SK-N-SH (cell line): ENCODE data around the gene ATIC. TPM values are rescaled to one million over a fixed set of nuclear protein-coding genes. Genes with fewer than 3 reads are reported as not detected.

Experiments used
- CTCF ChIA-PET: fragments of 300-600, 350-600 bp; formaldehyde crosslinking; extraction: SDS; loops from one replicate; lab custom pipeline; 2021; lab: Yijun Ruan, JAX
- POLR2A ChIA-PET: fragments of 350-600 bp; sonication (Branson Sonifier 250); formaldehyde crosslinking; extraction: SDS; loops from one replicate; lab custom pipeline; 2020; ENCODE audit warnings: antibody characterized with exemption, inconsistent platforms; lab: Yijun Ruan, JAX
- DNase-seq: peaks from one replicate; pipeline ENCODE4 v3.0.0; 2012
- H2AFZ ChIP-seq: fragments of 200-600 bp; sonication (generic); 2 replicates; pipeline ENCODE4 v1.8.1; 2016; ENCODE audit warnings: antibody characterized with exemption, mild to moderate bottlenecking, low read depth
- H3F3A ChIP-seq: fragments of 200-600 bp; sonication (generic); replicated peaks from 2 replicates; pipeline ENCODE3; 2016; ENCODE audit warnings: antibody characterized with exemption, mild to moderate bottlenecking; ENCODE audit not compliant: insufficient read depth
- H3K27ac ChIP-seq, 2 experiments: fragments of 200-500 bp in 1 of 2; fragments of 200-600 bp in 1 of 2; sonication (Bioruptor generic) in 1 of 2; sonication (generic), shearing (Covaris generic) in 1 of 2; 2 replicates each; pipeline versions ENCODE4 v1.5.1 to v1.6.1; 2014 to 2016; ENCODE audit warnings: low read depth in 2 of 2, inconsistent platforms in 1 of 2, low read length in 1 of 2, mild to moderate bottlenecking in 1 of 2, mixed read lengths in 1 of 2
- H3K27me3 ChIP-seq: fragments of 200-600 bp; sonication (generic), shearing (Covaris generic); 2 replicates; pipeline ENCODE4 v1.6.1; 2016; ENCODE audit warnings: mixed run types; ENCODE audit not compliant: insufficient read depth
- H3K36me3 ChIP-seq, 2 experiments: fragments of 200-500 bp in 1 of 2; fragments of 200-600 bp in 1 of 2; sonication (Bioruptor generic) in 1 of 2; sonication (generic) in 1 of 2; replicated peaks in 1 of 2; 2 replicates each; pipeline versions ENCODE3 to v1.5.1; 2014 to 2016; ENCODE audit warnings: low read length in 1 of 2, mild to moderate bottlenecking in 1 of 2; ENCODE audit not compliant: insufficient read depth in 2 of 2, control insufficient read depth in 1 of 2
- H3K4me1 ChIP-seq, 2 experiments: fragments of 200-500 bp in 1 of 2; fragments of 200-600 bp in 1 of 2; sonication (Bioruptor generic) in 1 of 2; sonication (generic), shearing (Covaris generic) in 1 of 2; 2 replicates each; pipeline versions ENCODE4 v1.5.1 to v1.6.1; 2014 to 2016; ENCODE audit warnings: low read depth in 1 of 2, low read length in 1 of 2, mixed run types in 1 of 2; ENCODE audit not compliant: insufficient read depth in 2 of 2, control insufficient read depth in 1 of 2
- H3K4me2 ChIP-seq: fragments of 200-600 bp; sonication (generic), shearing (Covaris generic); 2 replicates; pipeline ENCODE4 v1.6.1; 2017; ENCODE audit warnings: mixed run types
- H3K4me3 ChIP-seq, 2 experiments: fragments of 200-500 bp in 1 of 2; fragments of 200-600 bp in 1 of 2; sonication (Bioruptor generic) in 1 of 2; sonication (generic), shearing (Covaris generic) in 1 of 2; 2 replicates each; pipeline versions ENCODE4 v1.5.1 to v1.8.1; 2014 to 2016; ENCODE audit warnings: low read depth in 2 of 2, inconsistent platforms in 1 of 2, low read length in 1 of 2, mild to moderate bottlenecking in 1 of 2, mixed read lengths in 1 of 2, moderate library complexity in 1 of 2
- H3K79me2 ChIP-seq: fragments of 200-600 bp; sonication (generic); 2 replicates; pipeline ENCODE4 v1.8.1; 2017; ENCODE audit warnings: mild to moderate bottlenecking; ENCODE audit not compliant: insufficient read depth
- H3K9ac ChIP-seq: fragments of 200-600 bp; sonication (generic); 2 replicates; pipeline ENCODE4 v1.6.1; 2017; ENCODE audit warnings: mixed run types
- H3K9me2 ChIP-seq: fragments of 200-600 bp; sonication (generic); 2 replicates; pipeline ENCODE4 v1.6.1; 2017; ENCODE audit warnings: mixed run types
- H3K9me3 ChIP-seq: fragments of 200-600 bp; sonication (generic); 2 replicates; pipeline ENCODE4 v1.6.1; 2017; ENCODE audit warnings: mixed run types, mild to moderate bottlenecking, moderate library complexity
- H4K20me1 ChIP-seq: fragments of 200-600 bp; sonication (generic); 2 replicates; pipeline ENCODE4 v1.6.1; 2017; ENCODE audit warnings: mild to moderate bottlenecking, mixed run types; ENCODE audit not compliant: insufficient read depth
- CHD2 ChIP-seq: fragments of 150-350 bp; IDR thresholded peaks from 2 replicates; pipeline ENCODE4 v1.6.1; 2018; ENCODE audit warnings: low read length; ENCODE audit not compliant: partially characterized antibody
- JUND ChIP-seq: IDR thresholded peaks from 2 replicates; pipeline ENCODE4 v1.4.0; 2012
- MXI1 ChIP-seq: IDR thresholded peaks from 2 replicates; pipeline ENCODE4 v1.6.1; 2012; ENCODE audit warnings: mild to moderate bottlenecking, low read depth, low read length, improper control_type of control experiment
- NRF1 ChIP-seq: IDR thresholded peaks from 2 replicates; pipeline ENCODE4 v1.6.1; 2012; ENCODE audit warnings: low read depth, mild to moderate bottlenecking, low read length
- PBX3 ChIP-seq: IDR thresholded peaks from 2 replicates; pipeline ENCODE4; 2012
- RAD21 ChIP-seq: IDR thresholded peaks from 2 replicates; pipeline ENCODE4 v1.6.1; 2012; ENCODE audit warnings: mild to moderate bottlenecking, low read length
- USF1 ChIP-seq: IDR thresholded peaks from 2 replicates; pipeline ENCODE4 v1.4.0; 2012; ENCODE audit warnings: low read depth, borderline replicate concordance
- polyA plus RNA-seq, 3 experiments: library from polyadenylated mRNA; depleted of rRNA; stranded (reverse); fragments of >200 nt; gene quantifications; 2 replicates each; pipeline ENCODE4 v1.2.3, GENCODE V29; 2012
- TF ChIP-seq, protein P1 (sequence below): fragments of 150-350 bp; IDR thresholded peaks from 2 replicates; pipeline ENCODE4 v1.6.1; 2017; ENCODE audit warnings: antibody characterized with exemption, low read length, low read depth, borderline replicate concordance
- TF ChIP-seq, protein P2 (sequence below): IDR thresholded peaks from 2 replicates; pipeline ENCODE4 v1.6.1; 2012; ENCODE audit warnings: mild to moderate bottlenecking, low read depth, low read length, moderate library complexity
- TF ChIP-seq, protein P3 (sequence below): IDR thresholded peaks from 2 replicates; pipeline ENCODE4 v1.4.0; 2012; ENCODE audit warnings: low read depth
- TF ChIP-seq, protein P4 (sequence below): IDR thresholded peaks from 2 replicates; pipeline ENCODE4 v1.4.0; 2012; ENCODE audit warnings: low read depth, borderline replicate concordance

ATIC gene
- polyA plus RNA-seq, 1 of the 3 experiments (the other 2 are of a cell fraction), result 108 TPM

DNA sequence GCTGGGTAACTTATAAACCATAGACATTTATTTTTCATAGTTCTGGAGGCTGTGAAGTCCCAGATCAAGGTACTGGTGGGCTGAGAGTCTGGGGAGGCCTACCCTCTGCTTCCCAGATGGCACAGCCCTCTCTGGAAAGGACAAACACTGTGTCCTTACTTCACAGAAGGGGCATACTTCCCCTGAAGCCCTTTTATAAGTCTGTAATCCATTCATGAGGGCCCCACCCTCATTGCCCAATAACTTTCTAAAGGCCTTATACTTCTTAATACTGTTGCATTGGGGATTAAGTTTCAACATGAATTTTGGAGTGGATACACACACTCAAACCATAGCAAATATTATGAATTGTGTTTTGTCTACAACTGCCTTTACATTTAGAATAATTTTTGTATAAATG is 36.0 kb downstream of the ATIC start:
- Histone ChIP-seq H3F3A (peaks cover 2% of the 10 kb centered on the region), H3K4me3 (no peak overlapping the region), H3K9me2 (no peaks in the 10 kb centered on the region), H2AFZ (no peak overlapping the region), H3K27me3 (no peaks in the 10 kb centered on the region), H3K27ac (no peak overlapping the region), H3K79me2 (no peaks in the 10 kb centered on the region), H3K9me3 (no peaks in the 10 kb centered on the region), H4K20me1 (no peaks in the 10 kb centered on the region), H3K9ac (no peak overlapping the region), H3K4me1 (no peaks in the 10 kb centered on the region), H3K36me3 (peaks cover 67 to 71% of the 10 kb centered on the region in 2 experiments), H3K4me2 (no peak overlapping the region)
- TF ChIP-seq, protein P1, sequence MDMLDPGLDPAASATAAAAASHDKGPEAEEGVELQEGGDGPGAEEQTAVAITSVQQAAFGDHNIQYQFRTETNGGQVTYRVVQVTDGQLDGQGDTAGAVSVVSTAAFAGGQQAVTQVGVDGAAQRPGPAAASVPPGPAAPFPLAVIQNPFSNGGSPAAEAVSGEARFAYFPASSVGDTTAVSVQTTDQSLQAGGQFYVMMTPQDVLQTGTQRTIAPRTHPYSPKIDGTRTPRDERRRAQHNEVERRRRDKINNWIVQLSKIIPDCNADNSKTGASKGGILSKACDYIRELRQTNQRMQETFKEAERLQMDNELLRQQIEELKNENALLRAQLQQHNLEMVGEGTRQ, result no peak
- no peak for TF ChIP-seq USF1
- TF ChIP-seq PBX3, result no peak
- TF ChIP-seq MXI1, result no peak
- no peak for TF ChIP-seq RAD21
- TF ChIP-seq, protein P2, sequence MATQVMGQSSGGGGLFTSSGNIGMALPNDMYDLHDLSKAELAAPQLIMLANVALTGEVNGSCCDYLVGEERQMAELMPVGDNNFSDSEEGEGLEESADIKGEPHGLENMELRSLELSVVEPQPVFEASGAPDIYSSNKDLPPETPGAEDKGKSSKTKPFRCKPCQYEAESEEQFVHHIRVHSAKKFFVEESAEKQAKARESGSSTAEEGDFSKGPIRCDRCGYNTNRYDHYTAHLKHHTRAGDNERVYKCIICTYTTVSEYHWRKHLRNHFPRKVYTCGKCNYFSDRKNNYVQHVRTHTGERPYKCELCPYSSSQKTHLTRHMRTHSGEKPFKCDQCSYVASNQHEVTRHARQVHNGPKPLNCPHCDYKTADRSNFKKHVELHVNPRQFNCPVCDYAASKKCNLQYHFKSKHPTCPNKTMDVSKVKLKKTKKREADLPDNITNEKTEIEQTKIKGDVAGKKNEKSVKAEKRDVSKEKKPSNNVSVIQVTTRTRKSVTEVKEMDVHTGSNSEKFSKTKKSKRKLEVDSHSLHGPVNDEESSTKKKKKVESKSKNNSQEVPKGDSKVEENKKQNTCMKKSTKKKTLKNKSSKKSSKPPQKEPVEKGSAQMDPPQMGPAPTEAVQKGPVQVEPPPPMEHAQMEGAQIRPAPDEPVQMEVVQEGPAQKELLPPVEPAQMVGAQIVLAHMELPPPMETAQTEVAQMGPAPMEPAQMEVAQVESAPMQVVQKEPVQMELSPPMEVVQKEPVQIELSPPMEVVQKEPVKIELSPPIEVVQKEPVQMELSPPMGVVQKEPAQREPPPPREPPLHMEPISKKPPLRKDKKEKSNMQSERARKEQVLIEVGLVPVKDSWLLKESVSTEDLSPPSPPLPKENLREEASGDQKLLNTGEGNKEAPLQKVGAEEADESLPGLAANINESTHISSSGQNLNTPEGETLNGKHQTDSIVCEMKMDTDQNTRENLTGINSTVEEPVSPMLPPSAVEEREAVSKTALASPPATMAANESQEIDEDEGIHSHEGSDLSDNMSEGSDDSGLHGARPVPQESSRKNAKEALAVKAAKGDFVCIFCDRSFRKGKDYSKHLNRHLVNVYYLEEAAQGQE, result no peak
- no peak for TF ChIP-seq JUND
- TF ChIP-seq, protein P3, sequence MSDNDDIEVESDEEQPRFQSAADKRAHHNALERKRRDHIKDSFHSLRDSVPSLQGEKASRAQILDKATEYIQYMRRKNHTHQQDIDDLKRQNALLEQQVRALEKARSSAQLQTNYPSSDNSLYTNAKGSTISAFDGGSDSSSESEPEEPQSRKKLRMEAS, result no peak
- TF ChIP-seq, protein P4, sequence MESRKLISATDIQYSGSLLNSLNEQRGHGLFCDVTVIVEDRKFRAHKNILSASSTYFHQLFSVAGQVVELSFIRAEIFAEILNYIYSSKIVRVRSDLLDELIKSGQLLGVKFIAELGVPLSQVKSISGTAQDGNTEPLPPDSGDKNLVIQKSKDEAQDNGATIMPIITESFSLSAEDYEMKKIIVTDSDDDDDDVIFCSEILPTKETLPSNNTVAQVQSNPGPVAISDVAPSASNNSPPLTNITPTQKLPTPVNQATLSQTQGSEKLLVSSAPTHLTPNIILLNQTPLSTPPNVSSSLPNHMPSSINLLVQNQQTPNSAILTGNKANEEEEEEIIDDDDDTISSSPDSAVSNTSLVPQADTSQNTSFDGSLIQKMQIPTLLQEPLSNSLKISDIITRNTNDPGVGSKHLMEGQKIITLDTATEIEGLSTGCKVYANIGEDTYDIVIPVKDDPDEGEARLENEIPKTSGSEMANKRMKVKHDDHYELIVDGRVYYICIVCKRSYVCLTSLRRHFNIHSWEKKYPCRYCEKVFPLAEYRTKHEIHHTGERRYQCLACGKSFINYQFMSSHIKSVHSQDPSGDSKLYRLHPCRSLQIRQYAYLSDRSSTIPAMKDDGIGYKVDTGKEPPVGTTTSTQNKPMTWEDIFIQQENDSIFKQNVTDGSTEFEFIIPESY, result no peak
- TF ChIP-seq CHD2, result no peak
- no peak for TF ChIP-seq NRF1
- CTCF ChIA-PET, result no interaction called here
- DNase-seq, result no peak
- POLR2A ChIA-PET, result no interaction called here
